CD14-positive monocyte (primary cell): ENCODE measurements around the gene SPTBN1. TPM values are rescaled to one million over a fixed set of nuclear protein-coding genes. Genes with fewer than 3 reads are reported as not detected.

ENCODE experiments used
- DNase-seq, 3 donors: peaks; one replicate each; pipeline ENCODE4 v3.0.0-alpha.2; 2011 to 2022
- H2AFZ ChIP-seq: 2 replicates; pipeline ENCODE4 v1.6.0; 2012; ENCODE audit warnings: mild to moderate bottlenecking, low read depth, low read length, inconsistent platforms; ENCODE audit not compliant: insufficient read depth, poor library complexity, severe bottlenecking
- H3K27ac ChIP-seq, 2 donors: 1 replicate in 1 of 2; 2 replicates in 1 of 2; pipeline ENCODE4 v1.5.1; 2012 to 2013; ENCODE audit warnings: low read length in 2 of 2, control low read depth in 1 of 2, inconsistent platforms in 1 of 2, low read depth in 1 of 2, mild to moderate bottlenecking in 1 of 2
- H3K27me3 ChIP-seq, 2 donors: one replicate each; pipeline versions ENCODE4 v1.6.0 to v1.6.1; 2011 to 2013; ENCODE audit warnings: low read length in 2 of 2; ENCODE audit not compliant: control insufficient read depth in 2 of 2, insufficient read depth in 2 of 2
- H3K36me3 ChIP-seq, 2 donors: replicated peaks in 1 of 2; 1 replicate in 1 of 2; 2 replicates in 1 of 2; pipeline versions ENCODE4 v1.5.1 to v1.6.1; 2012 to 2013; ENCODE audit warnings: low read length in 2 of 2, control low read depth in 1 of 2, inconsistent platforms in 1 of 2, mild to moderate bottlenecking in 1 of 2; ENCODE audit not compliant: insufficient read depth in 2 of 2, control insufficient read depth in 1 of 2
- H3K4me1 ChIP-seq, 2 donors: 1 replicate in 1 of 2; 2 replicates in 1 of 2; pipeline versions ENCODE4 v1.5.1 to v1.6.1; 2012 to 2013; ENCODE audit warnings: low read length in 2 of 2, control low read depth in 1 of 2, inconsistent platforms in 1 of 2, mild to moderate bottlenecking in 1 of 2, moderate library complexity in 1 of 2; ENCODE audit not compliant: insufficient read depth in 2 of 2, control insufficient read depth in 1 of 2
- H3K4me2 ChIP-seq: replicated peaks from 2 replicates; pipeline ENCODE3; 2012; ENCODE audit warnings: low read length, moderate library complexity, mild to moderate bottlenecking; ENCODE audit not compliant: poor library complexity, severe bottlenecking; ENCODE audit errors: extremely low read depth
- H3K4me3 ChIP-seq, 3 experiments: fragments of 200-600 bp in 1 of 3; sonication (generic) in 1 of 3; replicated peaks in 1 of 3; 1 replicate in 2 of 3; 2 replicates in 1 of 3; pipeline ENCODE4 v1.5.1; 2011 to 2013; ENCODE audit warnings: low read length in 3 of 3, mild to moderate bottlenecking in 3 of 3, control low read depth in 2 of 3, low read depth in 2 of 3, inconsistent platforms in 1 of 3, moderate library complexity in 1 of 3
- H3K79me2 ChIP-seq: 2 replicates; pipeline ENCODE4 v1.6.0; 2012; ENCODE audit warnings: mild to moderate bottlenecking, control low read depth, inconsistent platforms, low read length, moderate library complexity; ENCODE audit not compliant: insufficient read depth
- H3K9ac ChIP-seq: 2 replicates; pipeline ENCODE4 v1.6.0; 2017; ENCODE audit warnings: low read length, mild to moderate bottlenecking; ENCODE audit not compliant: insufficient read depth, poor library complexity, severe bottlenecking
- H3K9me3 ChIP-seq, 2 donors: replicated peaks in 1 of 2; 1 replicate in 1 of 2; 2 replicates in 1 of 2; pipeline versions ENCODE4 v1.5.1 to v1.6.1; 2012 to 2013; ENCODE audit warnings: low read length in 2 of 2, control low read depth in 1 of 2; ENCODE audit not compliant: control insufficient read depth in 1 of 2, insufficient read depth in 1 of 2
- H4K20me1 ChIP-seq: 2 replicates; pipeline ENCODE4 v1.6.0; 2012; ENCODE audit warnings: mild to moderate bottlenecking, low read length, control low read depth, moderate library complexity; ENCODE audit not compliant: insufficient read depth
- H3K27ac Mint-ChIP-seq, 7 donors: one replicate each; pipeline ENCODE4 v1.8.0; 2020; ENCODE audit warnings: mild to moderate bottlenecking in 7 of 7, mixed read lengths in 7 of 7, moderate library complexity in 6 of 7, inconsistent platforms in 2 of 7
- H3K27me3 Mint-ChIP-seq, 3 donors: one replicate each; pipeline ENCODE4 v1.8.0; 2021 to 2022; ENCODE audit warnings: low read depth in 3 of 3, mild to moderate bottlenecking in 3 of 3, mixed read lengths in 3 of 3, moderate library complexity in 3 of 3, inconsistent platforms in 1 of 3
- H3K36me3 Mint-ChIP-seq, 2 donors: one replicate each; pipeline ENCODE4 v1.8.0; 2020; ENCODE audit warnings: mixed read lengths in 2 of 2, inconsistent platforms in 1 of 2, mild to moderate bottlenecking in 1 of 2
- H3K4me1 Mint-ChIP-seq: one replicate; pipeline ENCODE4 v1.8.0; 2020; ENCODE audit warnings: mild to moderate bottlenecking, mixed read lengths
- H3K4me3 Mint-ChIP-seq, 2 donors: one replicate each; pipeline ENCODE4 v1.8.0; 2020; ENCODE audit warnings: mild to moderate bottlenecking in 2 of 2, mixed read lengths in 2 of 2, moderate library complexity in 1 of 2
- H3K9me3 Mint-ChIP-seq, 7 donors: one replicate each; pipeline ENCODE4 v1.8.0; 2020 to 2022; ENCODE audit warnings: mixed read lengths in 7 of 7, mild to moderate bottlenecking in 6 of 7, moderate library complexity in 6 of 7, inconsistent platforms in 2 of 7
- CTCF ChIP-seq: fragments of 200-600 bp; IDR thresholded peaks from one replicate; pipeline ENCODE4 v1.8.0; 2022; ENCODE audit warnings: antibody characterized with exemption, mild to moderate bottlenecking
- whole genome bisulfite sequencing: methylation state at CpG from one replicate; pipeline ENCODE4 v1.1.5; 2013; ENCODE audit warnings: missing lambda C conversion rate; ENCODE audit not compliant: insufficient coverage; 5-methylcytosine and 5-hydroxymethylcytosine counted together
- intact Hi-C, 2 donors: fragments of 100-400 bp; cut with micrococcal nuclease; formaldehyde crosslinking; loops; one replicate each; pipeline versions ENCODE4 v1.15.0 to v1.15.1; 2023
- polyA plus RNA-seq, 3 donors: library from polyadenylated mRNA; depleted of rRNA in 1 of 3; unstranded in 2 of 3; stranded (reverse) in 1 of 3; fragments of 300-500 nt in 2 of 3; fragments of >200 nt in 1 of 3; fragmentation: Illumina TruSeq in 2 of 3; gene quantifications; 1 replicate in 2 of 3; 2 replicates in 1 of 3; pipeline ENCODE4 v1.2.3, GENCODE V29; 2012 to 2021

Gene SPTBN1
- polyA plus RNA-seq, 3 donors = 0.79 to 2.8 (median 1.7) TPM

GRCh38 chr2:54525321-54525720, 69.2 kb downstream of the SPTBN1 start:
- Histone ChIP-seq H3K4me2 (no peak overlapping the region), H2AFZ (no peak overlapping the region)

GRCh38 chr2:54526226-54526879, 70.2 kb downstream of the SPTBN1 start:
- intact Hi-C loops = loop anchor here in 1 of 2 donors (10.0 kb wide), 1 partner anchor 48 kb away; no protein-coding TSS in a partner anchor
- TF ChIP-seq CTCF = no peak
- no peak overlapping the region for H3K4me3 ChIP-seq
- H3K27ac Mint-ChIP-seq = no peak overlapping the region
- H3K36me3 Mint-ChIP-seq = no peaks in the 10 kb centered on the region
- no peaks in the 10 kb centered on the region for H3K9me3 ChIP-seq
- no peak overlapping the region for H3K27ac ChIP-seq
- H3K9me3 Mint-ChIP-seq = no peaks in the 10 kb centered on the region
- no peak overlapping the region for H3K4me2 ChIP-seq
- WGBS = 100% methylated on average over 7 of the region's 12 CpGs
- H4K20me1 ChIP-seq = no peaks in the 10 kb centered on the region
- H3K4me1 Mint-ChIP-seq = peaks cover 12% of the 10 kb centered on the region
- no peaks in the 10 kb centered on the region for H3K27me3 ChIP-seq
- no peak overlapping the region for H3K9ac ChIP-seq
- H3K79me2 ChIP-seq = no peaks in the 10 kb centered on the region
- peaks cover 6 to 7% of the 10 kb centered on the region in 2 donors for H3K4me1 ChIP-seq
- H3K36me3 ChIP-seq = no peaks in the 10 kb centered on the region
- no peak for DNase-seq
- H3K4me3 Mint-ChIP-seq = no peak overlapping the region
- H2AFZ ChIP-seq = no peak overlapping the region
- H3K27me3 Mint-ChIP-seq = peaks cover 0 to 2% (median 0%) of the 10 kb centered on the region in 3 donors

More at GRCh38 chr2:54525321-54525720, 69.2 kb downstream of the SPTBN1 start:
- H3K9ac ChIP-seq = no peak overlapping the region
- H3K79me2 ChIP-seq = no peaks in the 10 kb centered on the region
- H3K9me3 Mint-ChIP-seq = no peaks in the 10 kb centered on the region
- H3K27ac ChIP-seq = no peak overlapping the region
- intact Hi-C loops = loop anchor here in 1 of 2 donors (10.0 kb wide), 1 partner anchor 49 kb away; no protein-coding TSS in a partner anchor
- 83% methylated on average over 1 of the region's 9 CpGs for WGBS
- no peaks in the 10 kb centered on the region for H4K20me1 ChIP-seq
- H3K4me3 ChIP-seq = no peak overlapping the region
- H3K4me1 ChIP-seq = peaks cover 6 to 7% of the 10 kb centered on the region in 2 donors
- H3K4me3 Mint-ChIP-seq = no peak overlapping the region
- no peak overlapping the region for H3K27ac Mint-ChIP-seq
- peaks cover 12% of the 10 kb centered on the region for H3K4me1 Mint-ChIP-seq
- H3K27me3 ChIP-seq = no peaks in the 10 kb centered on the region
- H3K36me3 ChIP-seq = no peaks in the 10 kb centered on the region
- peaks cover 0 to 2% (median 0%) of the 10 kb centered on the region in 3 donors for H3K27me3 Mint-ChIP-seq
- no peak for DNase-seq
- no peaks in the 10 kb centered on the region for H3K36me3 Mint-ChIP-seq
- no peaks in the 10 kb centered on the region for H3K9me3 ChIP-seq
- TF ChIP-seq CTCF = no peak
